ENCODE results near the gene LIMK2.

Gene LIMK2

DNA sequence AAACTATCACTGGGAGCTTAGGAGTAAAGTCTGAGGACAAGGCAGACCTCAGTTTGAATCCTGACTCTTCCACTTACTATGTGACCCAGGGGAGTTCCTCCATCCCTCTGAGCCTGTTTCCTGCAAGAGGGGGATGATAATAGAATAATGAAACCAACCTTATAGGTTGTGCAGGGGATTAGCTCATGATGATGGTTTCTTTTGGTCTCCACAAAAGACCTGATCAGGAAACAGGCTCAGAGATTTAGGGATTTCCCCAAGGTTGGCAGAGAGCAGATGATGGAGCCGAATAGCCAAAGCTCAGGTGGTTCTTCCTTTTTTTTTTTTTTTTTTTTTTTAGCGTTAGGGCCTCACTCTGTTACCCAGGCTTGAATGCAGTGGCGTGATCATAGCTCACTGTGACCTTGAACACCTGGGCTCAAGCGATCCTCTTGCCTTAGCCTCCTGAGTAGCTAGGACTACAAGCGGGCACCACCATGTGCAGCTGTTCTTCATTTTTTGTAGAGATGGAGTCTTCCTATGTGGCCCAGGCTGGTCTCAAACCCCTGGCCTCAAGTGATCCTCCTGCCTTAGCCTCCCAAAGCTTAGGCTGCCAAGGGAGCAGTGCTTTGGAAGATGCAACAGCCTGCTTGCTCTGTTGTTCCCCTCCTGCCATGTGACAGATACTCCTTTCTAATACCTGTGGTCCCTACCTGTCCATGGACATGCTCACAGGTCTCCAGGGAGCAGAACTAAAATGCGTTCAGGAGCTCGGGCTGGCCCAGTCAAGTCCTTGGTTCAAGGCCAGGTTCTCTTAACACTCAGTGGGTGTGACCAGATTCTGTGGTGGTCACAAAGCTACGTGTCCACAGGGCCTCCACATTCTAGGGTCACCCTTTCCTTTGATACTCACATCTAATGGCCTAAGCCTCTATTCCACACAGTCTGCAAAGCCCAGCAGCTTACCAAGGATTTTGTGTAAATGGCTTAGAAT is 111.8 kb downstream of the LIMK2 start:
- Histone ChIP-seq H3K27ac (ENCODE audit: low read depth, low read length) (no peak overlapping the region), H3K9ac (ENCODE audit: low read length) (no peak overlapping the region), H3K4me2 (ENCODE audit: low read depth, low read length, poor library complexity, severe bottlenecking) (no peak overlapping the region), H3K9me3 (ENCODE audit: insufficient read depth, low read length) (no peaks in the 10 kb centered on the region), H3K79me2 (ENCODE audit: insufficient read depth, low read length) (no peaks in the 10 kb centered on the region), H4K20me1 (ENCODE audit: low read depth, low read length) (no peaks in the 10 kb centered on the region), H2AFZ (ENCODE audit: low read depth, low read length, severe bottlenecking) (no peak overlapping the region), H3F3A (ENCODE audit: insufficient read depth) (peaks cover 5% of the 10 kb centered on the region; the same call in 1 of the 2 replicates), H3K9me2 (replicated peaks; ENCODE audit: insufficient read depth, low read length) (no peaks in the 10 kb centered on the region), H3K27me3 (ENCODE audit: low read length) (no peaks in the 10 kb centered on the region), H3K36me3 (ENCODE audit: low read length) (peaks cover 9% of the 10 kb centered on the region; the same call in 1 of the 2 replicates), H3K4me3 (ENCODE audit: insufficient read depth, low read length, poor library complexity, severe bottlenecking) (no peak overlapping the region)
- no peak for TF ChIP-seq EZH2phosphoT487 (conservative IDR thresholded peaks at IDR 0.05; ENCODE audit: low read length)
- TF ChIP-seq, protein P1, sequence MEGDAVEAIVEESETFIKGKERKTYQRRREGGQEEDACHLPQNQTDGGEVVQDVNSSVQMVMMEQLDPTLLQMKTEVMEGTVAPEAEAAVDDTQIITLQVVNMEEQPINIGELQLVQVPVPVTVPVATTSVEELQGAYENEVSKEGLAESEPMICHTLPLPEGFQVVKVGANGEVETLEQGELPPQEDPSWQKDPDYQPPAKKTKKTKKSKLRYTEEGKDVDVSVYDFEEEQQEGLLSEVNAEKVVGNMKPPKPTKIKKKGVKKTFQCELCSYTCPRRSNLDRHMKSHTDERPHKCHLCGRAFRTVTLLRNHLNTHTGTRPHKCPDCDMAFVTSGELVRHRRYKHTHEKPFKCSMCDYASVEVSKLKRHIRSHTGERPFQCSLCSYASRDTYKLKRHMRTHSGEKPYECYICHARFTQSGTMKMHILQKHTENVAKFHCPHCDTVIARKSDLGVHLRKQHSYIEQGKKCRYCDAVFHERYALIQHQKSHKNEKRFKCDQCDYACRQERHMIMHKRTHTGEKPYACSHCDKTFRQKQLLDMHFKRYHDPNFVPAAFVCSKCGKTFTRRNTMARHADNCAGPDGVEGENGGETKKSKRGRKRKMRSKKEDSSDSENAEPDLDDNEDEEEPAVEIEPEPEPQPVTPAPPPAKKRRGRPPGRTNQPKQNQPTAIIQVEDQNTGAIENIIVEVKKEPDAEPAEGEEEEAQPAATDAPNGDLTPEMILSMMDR (IDR thresholded peaks at IDR 0.05; ENCODE audit: insufficient read depth, low read length, poor library complexity, severe bottlenecking): no peak

DNA sequence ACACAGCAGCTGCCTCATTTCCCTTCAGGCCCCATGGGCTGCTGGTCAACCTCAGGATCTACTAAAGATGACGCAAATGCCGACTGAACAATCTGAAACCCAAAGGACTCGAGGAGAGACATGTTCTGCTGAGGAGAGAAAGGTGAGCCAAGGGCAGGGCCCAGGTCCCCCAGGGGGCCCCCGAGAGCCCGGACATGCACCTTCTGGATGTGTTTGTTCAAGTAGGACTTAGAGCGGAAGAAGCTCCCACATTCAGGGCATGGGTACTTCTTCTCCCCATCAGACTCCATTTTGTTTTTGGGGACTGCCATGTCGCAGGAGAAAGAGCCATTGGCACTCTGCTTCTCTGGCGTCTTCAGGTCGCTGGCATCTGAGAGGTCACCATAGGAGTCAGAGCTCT is 114.8 kb downstream of the LIMK2 start:
- TF ChIP-seq, protein P1 (IDR thresholded peaks at IDR 0.05; ENCODE audit: insufficient read depth, low read length, poor library complexity, severe bottlenecking): no peak
- TF ChIP-seq EZH2phosphoT487 (conservative IDR thresholded peaks at IDR 0.05; ENCODE audit: low read length): no peak
- Histone ChIP-seq H3K36me3 (ENCODE audit: low read length) (peaks cover 12% of the 10 kb centered on the region; the same call in 1 of the 2 replicates), H2AFZ (ENCODE audit: low read depth, low read length, severe bottlenecking) (no peak overlapping the region), H3K9me3 (ENCODE audit: insufficient read depth, low read length) (no peaks in the 10 kb centered on the region), H3K4me3 (ENCODE audit: insufficient read depth, low read length, poor library complexity, severe bottlenecking) (no peak overlapping the region), H3K4me2 (ENCODE audit: low read depth, low read length, poor library complexity, severe bottlenecking) (no peak overlapping the region), H3F3A (ENCODE audit: insufficient read depth) (peaks cover 5% of the 10 kb centered on the region; the same call in 1 of the 2 replicates), H3K27me3 (ENCODE audit: low read length) (no peaks in the 10 kb centered on the region), H3K79me2 (ENCODE audit: insufficient read depth, low read length) (no peaks in the 10 kb centered on the region; the same call in 1 of the 2 replicates), H4K20me1 (ENCODE audit: low read depth, low read length) (no peaks in the 10 kb centered on the region), H3K27ac (ENCODE audit: low read depth, low read length) (no peak overlapping the region), H3K9ac (ENCODE audit: low read length) (no peak overlapping the region), H3K9me2 (replicated peaks; ENCODE audit: insufficient read depth, low read length) (no peaks in the 10 kb centered on the region)

DNA sequence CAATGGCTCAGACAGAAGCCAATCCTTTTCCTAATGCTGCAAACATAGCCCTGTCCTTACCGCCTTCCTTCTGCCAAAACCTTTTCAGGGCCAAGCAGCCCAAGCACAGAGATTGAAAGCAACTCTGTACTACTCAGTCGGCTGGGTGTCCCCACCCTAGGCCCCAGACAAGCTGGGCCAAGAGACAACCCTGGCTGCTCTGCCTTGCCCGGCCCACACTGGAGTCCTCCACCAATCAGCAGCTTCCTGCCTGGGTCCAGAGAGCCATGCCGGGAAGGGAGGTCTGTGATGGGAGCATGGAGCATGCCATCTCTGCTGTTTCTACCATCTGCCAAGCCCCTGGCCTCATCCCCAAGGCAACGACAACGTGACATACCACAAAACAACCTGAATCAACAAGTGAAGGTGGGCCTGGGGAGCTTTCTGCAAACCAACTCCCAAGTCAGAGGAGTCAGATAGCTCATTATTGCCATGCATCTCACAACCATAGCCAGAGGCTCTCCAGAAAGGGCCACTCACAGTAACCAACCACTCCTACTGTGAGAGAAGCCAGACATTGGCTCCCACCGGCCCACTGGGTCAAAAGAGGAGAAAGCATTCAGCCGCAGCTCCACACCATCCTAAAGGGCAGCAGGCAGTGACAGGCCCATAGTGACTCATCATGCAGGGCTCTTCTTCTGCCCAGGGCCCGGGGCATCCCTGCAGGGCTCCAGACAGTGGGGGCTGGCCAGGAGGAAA is 115.9 kb downstream of the LIMK2 start:
- Histone ChIP-seq H3K9me2 (replicated peaks; ENCODE audit: insufficient read depth, low read length) (no peaks in the 10 kb centered on the region), H2AFZ (ENCODE audit: low read depth, low read length, severe bottlenecking) (no peak overlapping the region), H3K36me3 (ENCODE audit: low read length) (peaks cover 12% of the 10 kb centered on the region; the same call in 1 of the 2 replicates), H3K9ac (ENCODE audit: low read length) (no peak overlapping the region), H3K4me3 (ENCODE audit: insufficient read depth, low read length, poor library complexity, severe bottlenecking) (no peak overlapping the region), H3F3A (ENCODE audit: insufficient read depth) (no peaks in the 10 kb centered on the region), H3K27me3 (ENCODE audit: low read length) (no peaks in the 10 kb centered on the region), H3K79me2 (ENCODE audit: insufficient read depth, low read length) (no peaks in the 10 kb centered on the region; the same call in 1 of the 2 replicates), H3K9me3 (ENCODE audit: insufficient read depth, low read length) (no peaks in the 10 kb centered on the region), H3K27ac (ENCODE audit: low read depth, low read length) (no peak overlapping the region), H3K4me2 (ENCODE audit: low read depth, low read length, poor library complexity, severe bottlenecking) (no peak overlapping the region), H4K20me1 (ENCODE audit: low read depth, low read length) (no peaks in the 10 kb centered on the region)
- TF ChIP-seq, protein P1 (IDR thresholded peaks at IDR 0.05; ENCODE audit: insufficient read depth, low read length, poor library complexity, severe bottlenecking): no peak
- no peak for TF ChIP-seq EZH2phosphoT487 (conservative IDR thresholded peaks at IDR 0.05; ENCODE audit: low read length)

Measured in SU-DHL-6 (cell line).